Fibroblast of the aortic adventitia (primary cell): ENCODE data around the gene EXOSC7. TPM values are rescaled to one million over a fixed set of nuclear protein-coding genes. Genes with fewer than 3 reads are reported as not detected.

Experiments used
- DNase-seq: peaks from one replicate; pipeline ENCODE4 v3.0.0-alpha.2; 2010; ENCODE audit warnings: low read depth
- H3K4me3 ChIP-seq: 2 replicates; pipeline ENCODE4 v1.5.1; 2011; ENCODE audit warnings: low read depth, mild to moderate bottlenecking, control low read depth, low read length, moderate library complexity
- total RNA-seq: library from RNA; depleted of rRNA; stranded (reverse); fragments of >200 nt; gene quantifications from 2 replicates; pipeline ENCODE4 v1.2.3, GENCODE V29; 2012; ENCODE audit warnings: low replicate concordance
- TF ChIP-seq, protein P1 (sequence below): IDR thresholded peaks from 2 replicates; pipeline ENCODE4 v1.5.1; 2011; ENCODE audit warnings: mild to moderate bottlenecking, low read length, control low read depth, inconsistent platforms; ENCODE audit not compliant: insufficient read depth

Gene EXOSC7
- total RNA-seq, 1 donor: 26.8 TPM

DNA sequence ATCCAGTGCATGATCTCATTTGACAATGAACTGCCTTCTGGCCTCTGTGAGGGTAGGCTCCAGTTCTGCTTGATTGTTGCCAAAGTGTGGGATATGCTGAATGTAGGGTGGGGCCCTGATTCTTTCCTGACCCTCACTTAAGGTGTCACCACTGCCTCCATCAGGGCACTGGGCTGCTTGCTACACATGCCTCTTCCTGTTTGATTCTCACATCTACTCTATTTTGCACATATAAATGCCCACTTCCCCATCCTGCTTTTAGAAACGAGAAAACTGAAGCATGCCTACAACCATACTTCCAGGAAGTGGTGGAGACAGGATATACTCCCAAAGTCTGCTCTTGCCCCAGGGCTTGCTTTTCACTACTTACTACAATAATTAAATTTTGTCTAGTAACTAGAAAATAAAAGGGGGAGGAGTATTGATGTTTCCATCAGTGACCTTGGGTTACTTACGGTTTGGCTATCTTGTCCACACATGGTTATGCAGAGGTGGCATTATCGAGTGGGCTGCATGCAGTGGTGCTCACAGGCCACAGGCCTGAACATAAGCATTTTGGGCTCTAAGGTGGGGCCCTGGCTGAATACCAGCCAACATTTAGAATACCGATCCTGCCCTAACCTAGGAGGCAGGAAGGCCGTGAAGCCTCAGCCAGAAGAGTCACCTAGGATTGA is 6.8 kb upstream of the EXOSC7 start:
- TF ChIP-seq, protein P1, sequence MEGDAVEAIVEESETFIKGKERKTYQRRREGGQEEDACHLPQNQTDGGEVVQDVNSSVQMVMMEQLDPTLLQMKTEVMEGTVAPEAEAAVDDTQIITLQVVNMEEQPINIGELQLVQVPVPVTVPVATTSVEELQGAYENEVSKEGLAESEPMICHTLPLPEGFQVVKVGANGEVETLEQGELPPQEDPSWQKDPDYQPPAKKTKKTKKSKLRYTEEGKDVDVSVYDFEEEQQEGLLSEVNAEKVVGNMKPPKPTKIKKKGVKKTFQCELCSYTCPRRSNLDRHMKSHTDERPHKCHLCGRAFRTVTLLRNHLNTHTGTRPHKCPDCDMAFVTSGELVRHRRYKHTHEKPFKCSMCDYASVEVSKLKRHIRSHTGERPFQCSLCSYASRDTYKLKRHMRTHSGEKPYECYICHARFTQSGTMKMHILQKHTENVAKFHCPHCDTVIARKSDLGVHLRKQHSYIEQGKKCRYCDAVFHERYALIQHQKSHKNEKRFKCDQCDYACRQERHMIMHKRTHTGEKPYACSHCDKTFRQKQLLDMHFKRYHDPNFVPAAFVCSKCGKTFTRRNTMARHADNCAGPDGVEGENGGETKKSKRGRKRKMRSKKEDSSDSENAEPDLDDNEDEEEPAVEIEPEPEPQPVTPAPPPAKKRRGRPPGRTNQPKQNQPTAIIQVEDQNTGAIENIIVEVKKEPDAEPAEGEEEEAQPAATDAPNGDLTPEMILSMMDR: no peak
- no peak overlapping the region for H3K4me3 ChIP-seq

DNA sequence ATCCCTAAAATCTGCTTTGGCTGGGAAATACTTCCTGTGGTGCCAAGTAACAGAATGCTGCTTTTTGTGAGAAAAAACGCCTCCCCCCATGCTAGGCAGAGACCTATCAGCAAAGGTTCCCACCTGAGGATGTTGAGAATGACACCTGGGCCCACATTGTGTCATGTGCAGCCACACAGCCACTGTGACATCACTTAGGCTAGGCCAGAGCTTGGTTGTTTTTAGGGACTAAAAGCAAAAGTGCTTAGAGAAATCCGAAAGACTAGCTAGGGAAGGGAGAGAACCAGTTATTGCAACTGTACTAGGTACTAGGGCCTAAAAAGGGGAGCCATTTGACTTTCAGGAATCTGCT is 6.2 kb upstream of the EXOSC7 start:
- no peak for DNase-seq

More for the DNA sequence above, 6.8 kb upstream of the EXOSC7 start:
- DNase-seq: no peak

DNA sequence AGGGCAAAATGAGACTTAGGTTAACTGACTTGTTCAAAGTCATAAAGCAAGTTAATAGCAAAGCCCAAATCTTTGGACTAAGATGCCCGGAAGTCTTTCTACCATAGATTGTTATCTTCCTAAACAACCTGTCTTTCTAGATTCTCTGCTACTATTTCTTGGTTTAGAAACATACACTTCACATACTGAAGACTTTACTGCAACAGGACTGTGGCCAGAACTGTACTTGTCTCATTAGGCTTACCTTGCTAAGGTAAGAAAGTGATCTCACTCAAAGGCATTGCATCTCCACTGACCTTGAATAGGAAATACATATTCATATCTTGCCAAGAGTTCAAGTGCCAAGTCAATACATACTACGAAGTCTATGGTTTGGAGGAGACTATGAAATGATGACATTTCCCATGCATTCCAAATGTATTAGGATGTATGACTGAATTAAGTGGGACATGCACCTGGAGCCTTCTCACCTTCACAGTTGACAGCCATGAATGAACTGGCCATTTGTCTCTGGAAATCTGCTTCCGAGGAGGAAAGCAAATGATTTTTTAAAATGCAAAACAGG is 5.0 kb upstream of the EXOSC7 start:
- no peak for DNase-seq
- TF ChIP-seq, protein P1: no peak
- H3K4me3 ChIP-seq: no peak overlapping the region

More for the DNA sequence above, 6.2 kb upstream of the EXOSC7 start:
- TF ChIP-seq, protein P1: no peak
- no peak overlapping the region for H3K4me3 ChIP-seq

DNA sequence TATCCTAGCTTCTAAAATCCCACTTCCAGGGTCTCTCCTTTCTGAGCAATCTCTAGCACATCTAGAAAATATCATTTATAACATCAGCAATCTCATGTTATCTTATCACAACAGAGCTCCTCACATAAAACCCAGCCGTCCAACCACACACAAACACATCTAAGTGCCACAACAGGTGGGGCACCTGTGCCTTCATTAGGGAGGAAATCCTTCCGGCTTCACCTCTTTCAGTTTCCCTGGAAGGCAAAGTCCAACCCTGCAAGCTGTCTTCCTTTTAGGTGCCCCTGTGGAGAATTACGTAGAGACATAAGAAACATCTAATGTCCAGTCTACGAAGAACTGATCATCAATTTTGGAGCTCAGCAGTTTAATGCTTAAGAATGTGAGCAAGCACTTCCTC is 1.6 kb upstream of the EXOSC7 start:
- H3K4me3 ChIP-seq: peak overlapping the region; percentile 90
- no peak for DNase-seq
- TF ChIP-seq, protein P1: no peak

DNA sequence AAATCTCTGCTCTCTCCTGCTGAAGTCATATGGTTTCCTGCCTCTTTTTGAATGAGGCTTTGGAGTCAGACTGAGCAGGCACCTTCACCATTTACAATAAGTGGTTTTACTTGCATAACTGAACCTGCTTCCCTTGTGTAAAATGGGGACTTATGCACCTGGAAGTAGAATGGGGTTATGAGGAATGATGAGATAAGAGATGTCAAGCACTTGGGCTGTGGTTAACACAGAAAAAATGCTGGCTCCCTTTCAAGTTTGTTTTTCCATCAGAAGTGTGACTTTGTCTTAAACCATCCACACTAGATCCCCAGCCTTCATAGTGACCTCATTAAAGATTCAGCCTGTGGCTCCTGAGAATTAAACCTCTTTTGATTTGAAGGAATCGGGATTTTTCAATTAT is 5.2 kb downstream of the EXOSC7 start:
- no peak overlapping the region for H3K4me3 ChIP-seq
- TF ChIP-seq, protein P1: no peak
- DNase-seq: peak; percentile 11

DNA sequence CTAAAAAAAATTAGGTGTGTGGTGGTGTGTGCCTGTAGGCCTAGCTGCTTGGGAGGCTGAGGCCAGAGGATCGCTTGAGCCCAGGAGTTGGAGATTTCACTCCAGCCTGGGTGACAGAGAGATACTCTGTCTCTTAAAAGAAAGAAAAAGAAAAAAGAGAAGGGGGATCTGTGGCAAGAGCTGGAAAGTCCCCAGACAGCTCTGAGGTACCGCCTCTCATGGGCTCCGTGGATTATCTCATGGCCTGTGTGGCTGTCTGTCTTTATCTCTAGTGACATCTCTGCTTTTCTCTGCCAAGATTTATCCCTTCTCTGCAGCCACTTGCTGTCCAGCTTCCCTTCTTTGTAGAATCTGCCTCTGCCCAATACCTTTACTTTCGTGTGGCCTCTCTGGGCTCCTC is 5.7 kb downstream of the EXOSC7 start:
- no peak overlapping the region for H3K4me3 ChIP-seq
- no peak for DNase-seq
- TF ChIP-seq, protein P1: no peak
